B cell (primary cell): Measurements from ENCODE around the gene CDC5L. TPM values are rescaled to one million over a fixed set of nuclear protein-coding genes. Genes with fewer than 3 reads are reported as not detected.

Experiments
- ATAC-seq: fragments of 200-7000 bp; cut with Tn5 transposase; one replicate; pipeline ENCODE4 v1.10.0; 2021; ENCODE audit warnings: low read depth, mild to moderate bottlenecking, moderate number of reproducible peaks, moderate library complexity
- CTCF ChIA-PET: fragments of 350-600 bp; sonication (Branson Sonifier 250); formaldehyde crosslinking; loops from one replicate; lab custom pipeline; 2021; ENCODE audit warnings: antibody characterized with exemption, inconsistent platforms; lab: Charles Lee
- POLR2A ChIA-PET: fragments of 350-600 bp; sonication (Branson Sonifier 250); formaldehyde crosslinking; loops from one replicate; lab custom pipeline; 2021; ENCODE audit warnings: antibody characterized with exemption; lab: Charles Lee
- DNase-seq: peaks from one replicate; pipeline ENCODE4 v3.0.0; 2013
- H2AFZ ChIP-seq: 2 replicates; pipeline ENCODE4 v1.6.1; 2012; ENCODE audit warnings: mild to moderate bottlenecking, low read depth, low read length; ENCODE audit not compliant: insufficient read depth, poor library complexity, severe bottlenecking
- H3K27ac ChIP-seq, 2 donors: 1 replicate in 1 of 2; 2 replicates in 1 of 2; pipeline ENCODE4 v1.5.1; 2012 to 2013; ENCODE audit warnings: low read length in 2 of 2, mild to moderate bottlenecking in 2 of 2, moderate library complexity in 1 of 2
- H3K27me3 ChIP-seq, 4 experiments: fragments of 200-600 bp in 1 of 4; sonication (generic) in 1 of 4; replicated peaks in 1 of 4; 1 replicate in 2 of 4; 2 replicates in 2 of 4; pipeline versions ENCODE4 v1.6.1 to v1.7.0; 2013 to 2016; ENCODE audit warnings: low read length in 3 of 4, mild to moderate bottlenecking in 2 of 4, mixed read lengths in 1 of 4, moderate library complexity in 1 of 4; ENCODE audit not compliant: insufficient read depth in 4 of 4, control insufficient read depth in 3 of 4; ENCODE audit errors: control extremely low read depth in 1 of 4
- H3K36me3 ChIP-seq, 2 experiments: replicated peaks in 1 of 2; 1 replicate in 1 of 2; 2 replicates in 1 of 2; pipeline versions ENCODE4 v1.6.1 to v1.7.1; 2013; ENCODE audit warnings: low read length in 1 of 2; ENCODE audit not compliant: insufficient read depth in 2 of 2, control insufficient read depth in 1 of 2; ENCODE audit errors: control extremely low read depth in 1 of 2, extremely low read depth in 1 of 2
- H3K4me1 ChIP-seq, 2 donors: fragments of 200-600 bp in 1 of 2; sonication (generic) in 1 of 2; 1 replicate in 1 of 2; 2 replicates in 1 of 2; pipeline versions ENCODE4 v1.5.1 to v1.6.1; 2013 to 2017; ENCODE audit warnings: low read length in 2 of 2; ENCODE audit not compliant: control insufficient read depth in 2 of 2, insufficient read depth in 2 of 2
- H3K4me2 ChIP-seq: replicated peaks from 2 replicates; pipeline ENCODE3; 2012; ENCODE audit warnings: mild to moderate bottlenecking, low read depth, low read length; ENCODE audit not compliant: poor library complexity, severe bottlenecking
- H3K4me3 ChIP-seq, 5 experiments: fragments of 200-600 bp in 1 of 5; sonication (generic) in 1 of 5; 1 replicate in 3 of 5; 2 replicates in 2 of 5; pipeline versions ENCODE4 v1.5.1 to v1.7.0; 2011 to 2016; ENCODE audit warnings: low read length in 4 of 5, mild to moderate bottlenecking in 4 of 5, low read depth in 2 of 5, control low read depth in 1 of 5, moderate library complexity in 1 of 5; ENCODE audit not compliant: insufficient read depth in 1 of 5; ENCODE audit errors: control extremely low read depth in 1 of 5, extremely low read depth in 1 of 5
- H3K79me2 ChIP-seq: fragments of 200-600 bp; sonication (generic); one replicate; pipeline ENCODE4 v1.6.0; 2016; ENCODE audit warnings: low read length; ENCODE audit not compliant: control insufficient read depth, insufficient read depth
- H3K9ac ChIP-seq: fragments of 200-600 bp; sonication (generic); 2 replicates; pipeline ENCODE4 v1.6.1; 2017; ENCODE audit warnings: mild to moderate bottlenecking, low read length, moderate library complexity
- H3K9me3 ChIP-seq, 3 donors: one replicate each; pipeline versions ENCODE4 v1.6.1 to v1.7.1; 2013; ENCODE audit warnings: low read length in 2 of 3; ENCODE audit not compliant: control insufficient read depth in 2 of 3, insufficient read depth in 1 of 3; ENCODE audit errors: control extremely low read depth in 1 of 3
- H4K20me1 ChIP-seq: 2 replicates; pipeline ENCODE4 v1.6.0; 2012; ENCODE audit warnings: mild to moderate bottlenecking, low read length; ENCODE audit not compliant: insufficient read depth, control insufficient read depth, poor library complexity, severe bottlenecking
- H3K27ac Mint-ChIP-seq: one replicate; pipeline ENCODE4 v1.8.0; 2021; ENCODE audit warnings: mixed read lengths
- H3K27me3 Mint-ChIP-seq: one replicate; pipeline ENCODE4 v1.8.0; 2021; ENCODE audit warnings: mixed read lengths
- H3K4me1 Mint-ChIP-seq: one replicate; pipeline ENCODE4 v1.8.0; 2021; ENCODE audit warnings: mixed read lengths
- H3K4me3 Mint-ChIP-seq: one replicate; pipeline ENCODE4 v1.8.0; 2021; ENCODE audit warnings: mixed read lengths
- H3K9me3 Mint-ChIP-seq: one replicate; pipeline ENCODE4 v1.8.0; 2022; ENCODE audit warnings: mixed read lengths; ENCODE audit not compliant: insufficient read depth
- EZH2 ChIP-seq: IDR thresholded peaks from 2 replicates; pipeline ENCODE4 v1.6.1; 2012; ENCODE audit warnings: borderline replicate concordance, low read depth, mild to moderate bottlenecking, moderate library complexity, low read length; ENCODE audit not compliant: insufficient read depth, poor library complexity, severe bottlenecking
- WGBS: methylation state at CpG from one replicate; pipeline ENCODE4 v1.1.5; 2013; ENCODE audit warnings: missing lambda C conversion rate; ENCODE audit not compliant: insufficient coverage; 5-methylcytosine and 5-hydroxymethylcytosine counted together
- intact Hi-C: fragments of 100-400 bp; cut with micrococcal nuclease; formaldehyde crosslinking; loops from one replicate; pipeline ENCODE4 v1.10.0; 2022
- polyA plus RNA-seq: library from polyadenylated mRNA; depleted of rRNA; stranded (reverse); fragments of >200 nt; gene quantifications from 2 replicates; pipeline ENCODE4 v1.2.3, GENCODE V29; 2012
- total RNA-seq, 2 donors: library from RNA; stranded (reverse); fragments of 120-200 nt in 1 of 2; gene quantifications; 1 replicate in 1 of 2; 2 replicates in 1 of 2; pipeline versions ENCODE4 v1.2.3 to v1.2.4, GENCODE V29; 2013 to 2022
- TF ChIP-seq, protein P1 (sequence below): fragments of 200-600 bp; IDR thresholded peaks from one replicate; pipeline ENCODE4 v1.8.0; 2022; ENCODE audit warnings: antibody characterized with exemption, mild to moderate bottlenecking

CDC5L gene
- total and polyA plus RNA-seq, 2 donors (not counting 1 experiment from before 2014, with no cell fraction given): 4.1 to 22.2 TPM

DNA sequence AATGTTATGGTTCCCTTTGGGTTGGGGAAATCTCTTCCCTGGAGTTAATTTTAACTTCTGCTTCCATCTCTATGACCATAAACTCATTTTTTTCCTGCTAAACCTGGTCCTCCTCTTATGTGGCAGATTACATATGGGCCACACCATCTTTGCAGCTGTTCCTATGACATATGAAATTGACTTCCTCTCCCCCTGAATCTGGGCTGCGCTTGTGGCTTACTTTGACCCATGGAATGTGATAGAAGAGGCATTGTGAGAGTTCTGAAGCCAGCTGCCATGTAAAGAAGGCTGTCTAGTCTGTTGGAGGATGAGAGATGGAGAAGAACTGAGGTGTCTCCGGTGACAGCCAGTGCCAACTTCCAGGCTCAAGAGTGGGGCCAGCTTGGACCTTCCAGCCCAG is 100.1 kb downstream of the CDC5L start:
- no peak for DNase-seq
- no peak for ATAC-seq
- no peak overlapping the region for H3K4me3 Mint-ChIP-seq
- H3K4me3 ChIP-seq: no peak overlapping the region
- H2AFZ ChIP-seq: no peak overlapping the region
- no peak overlapping the region for H3K27ac Mint-ChIP-seq
- H3K4me1 Mint-ChIP-seq: no peaks in the 10 kb centered on the region
- no peaks in the 10 kb centered on the region for H4K20me1 ChIP-seq
- H3K9ac ChIP-seq: no peak overlapping the region
- H3K9me3 Mint-ChIP-seq: no peaks in the 10 kb centered on the region
- no peaks in the 10 kb centered on the region for H3K9me3 ChIP-seq
- WGBS: 100% methylated on average over 1 of the region's 2 CpGs
- ChIA-PET POLR2A (no interaction called here), CTCF (no interaction called here)
- intact Hi-C loops: no loop called here
- peaks cover 38% of the 10 kb centered on the region for H3K27me3 Mint-ChIP-seq
- H3K4me1 ChIP-seq: no peaks in the 10 kb centered on the region
- no peak for TF ChIP-seq EZH2
- TF ChIP-seq, protein P1, sequence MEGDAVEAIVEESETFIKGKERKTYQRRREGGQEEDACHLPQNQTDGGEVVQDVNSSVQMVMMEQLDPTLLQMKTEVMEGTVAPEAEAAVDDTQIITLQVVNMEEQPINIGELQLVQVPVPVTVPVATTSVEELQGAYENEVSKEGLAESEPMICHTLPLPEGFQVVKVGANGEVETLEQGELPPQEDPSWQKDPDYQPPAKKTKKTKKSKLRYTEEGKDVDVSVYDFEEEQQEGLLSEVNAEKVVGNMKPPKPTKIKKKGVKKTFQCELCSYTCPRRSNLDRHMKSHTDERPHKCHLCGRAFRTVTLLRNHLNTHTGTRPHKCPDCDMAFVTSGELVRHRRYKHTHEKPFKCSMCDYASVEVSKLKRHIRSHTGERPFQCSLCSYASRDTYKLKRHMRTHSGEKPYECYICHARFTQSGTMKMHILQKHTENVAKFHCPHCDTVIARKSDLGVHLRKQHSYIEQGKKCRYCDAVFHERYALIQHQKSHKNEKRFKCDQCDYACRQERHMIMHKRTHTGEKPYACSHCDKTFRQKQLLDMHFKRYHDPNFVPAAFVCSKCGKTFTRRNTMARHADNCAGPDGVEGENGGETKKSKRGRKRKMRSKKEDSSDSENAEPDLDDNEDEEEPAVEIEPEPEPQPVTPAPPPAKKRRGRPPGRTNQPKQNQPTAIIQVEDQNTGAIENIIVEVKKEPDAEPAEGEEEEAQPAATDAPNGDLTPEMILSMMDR: no peak
- peaks cover 0 to 5% (median 2%) of the 10 kb centered on the region in 4 experiments for H3K27me3 ChIP-seq
- H3K27ac ChIP-seq: no peak overlapping the region
- no peaks in the 10 kb centered on the region for H3K79me2 ChIP-seq
- no peaks in the 10 kb centered on the region for H3K36me3 ChIP-seq
- H3K4me2 ChIP-seq: no peak overlapping the region

DNA sequence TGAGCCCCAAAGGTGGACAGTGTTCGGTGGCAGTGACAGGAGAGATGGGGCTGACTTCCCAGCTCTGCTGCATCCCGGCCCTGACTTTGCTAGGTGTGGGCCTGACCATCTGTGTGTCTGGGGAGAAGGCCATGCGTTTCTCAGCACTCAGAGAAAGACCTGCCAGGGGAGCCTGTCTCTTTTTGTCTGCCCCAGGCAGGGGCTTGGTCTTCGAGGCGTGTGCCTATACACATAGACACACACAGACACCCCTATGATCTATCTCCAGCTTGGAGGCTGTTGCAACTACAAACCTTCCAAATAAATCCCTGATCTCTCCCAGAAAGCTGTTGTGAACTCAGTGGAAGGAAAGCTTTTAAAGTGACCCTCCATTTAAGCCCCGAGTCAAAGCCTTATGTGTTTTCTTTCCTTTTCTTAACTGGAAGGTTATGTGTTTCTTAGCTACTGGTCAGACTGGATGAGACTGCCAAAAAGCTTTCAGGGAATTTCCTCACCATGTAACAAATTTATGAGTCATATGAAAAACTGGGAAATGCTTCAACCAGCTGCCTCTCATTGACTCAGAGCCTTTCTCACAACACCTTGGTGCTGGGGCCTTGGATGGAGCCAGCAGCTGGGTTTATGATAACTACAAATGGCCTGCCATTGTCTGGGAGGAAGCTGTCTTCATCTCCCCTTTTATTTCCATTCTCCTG is 102.6 kb downstream of the CDC5L start:
- H2AFZ ChIP-seq: no peak overlapping the region
- no peaks in the 10 kb centered on the region for H3K79me2 ChIP-seq
- H3K4me2 ChIP-seq: no peak overlapping the region
- H3K27ac ChIP-seq: no peak overlapping the region
- H3K27me3 ChIP-seq: peaks cover 0 to 3% (median 0%) of the 10 kb centered on the region in 4 experiments
- Mint-ChIP-seq H3K9me3 (no peaks in the 10 kb centered on the region), H3K4me1 (no peaks in the 10 kb centered on the region), H3K27me3 (peaks cover 41% of the 10 kb centered on the region), H3K4me3 (no peak overlapping the region), H3K27ac (no peak overlapping the region)
- POLR2A ChIA-PET: interaction anchor here (0.5 kb wide), 1 partner anchor 515 kb away, joined by 3 read pairs; no protein-coding TSS in a partner anchor
- CTCF ChIA-PET: no interaction called here
- ATAC-seq (no peak), DNase-seq (no peak)
- intact Hi-C loops: no loop called here
- no peaks in the 10 kb centered on the region for H4K20me1 ChIP-seq
- WGBS: 81% methylated on average over 4 of the region's 6 CpGs
- H3K4me1 ChIP-seq: no peaks in the 10 kb centered on the region
- no peak overlapping the region for H3K4me3 ChIP-seq
- TF ChIP-seq, protein P1: no peak
- TF ChIP-seq EZH2: no peak
- no peaks in the 10 kb centered on the region for H3K36me3 ChIP-seq
- H3K9ac ChIP-seq: no peak overlapping the region
- no peaks in the 10 kb centered on the region for H3K9me3 ChIP-seq
